Measurements from ENCODE around the gene CLRN2.
"Not testable (repeated sequence)": the region's sequence is repeated elsewhere in the genome, so short reads cannot be mapped to it uniquely, and the experiment has no call there.

The CLRN2 gene

DNA sequence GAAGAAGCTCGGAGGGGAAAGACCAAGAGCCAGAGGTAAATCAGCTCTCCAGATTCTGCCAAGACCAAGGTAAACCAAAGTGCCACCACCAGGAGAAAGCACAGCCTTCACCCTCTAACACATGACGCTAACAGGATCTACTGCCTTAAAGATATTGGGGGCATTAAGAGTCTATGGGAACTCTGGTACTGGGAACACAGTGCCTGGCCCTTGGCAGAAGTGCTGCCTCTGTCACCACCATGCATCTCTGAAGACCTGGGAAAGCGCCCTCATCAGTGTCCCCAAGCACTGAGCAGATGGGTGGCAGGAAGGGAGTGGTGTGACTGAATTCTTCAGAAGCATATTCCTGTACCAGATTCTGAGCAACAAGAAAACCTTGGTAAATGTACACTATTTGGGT, 4.4 kb upstream of the CLRN2 start:
- no peak for FAIRE-seq

DNA sequence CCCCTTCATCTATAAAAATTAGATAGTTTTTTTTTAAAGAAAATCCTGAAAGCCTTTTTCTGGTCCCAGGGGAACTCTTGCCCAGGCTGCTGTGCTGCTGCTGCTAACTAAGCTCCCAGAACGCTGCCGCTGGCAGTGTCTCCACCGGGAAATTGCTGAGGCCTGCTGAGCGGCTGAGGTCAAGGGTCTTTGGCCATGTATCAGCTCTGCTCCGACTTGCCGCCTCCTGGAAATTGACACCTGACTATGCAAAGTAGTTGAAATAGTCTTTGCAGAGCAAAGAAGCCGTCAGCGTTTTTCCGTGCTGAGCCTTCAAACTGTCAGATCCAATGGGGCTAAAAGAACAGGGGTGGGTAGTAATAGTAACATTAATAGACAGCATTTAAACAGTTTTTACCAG, 3.9 kb upstream of the CLRN2 start:
- FAIRE-seq: no peak

DNA sequence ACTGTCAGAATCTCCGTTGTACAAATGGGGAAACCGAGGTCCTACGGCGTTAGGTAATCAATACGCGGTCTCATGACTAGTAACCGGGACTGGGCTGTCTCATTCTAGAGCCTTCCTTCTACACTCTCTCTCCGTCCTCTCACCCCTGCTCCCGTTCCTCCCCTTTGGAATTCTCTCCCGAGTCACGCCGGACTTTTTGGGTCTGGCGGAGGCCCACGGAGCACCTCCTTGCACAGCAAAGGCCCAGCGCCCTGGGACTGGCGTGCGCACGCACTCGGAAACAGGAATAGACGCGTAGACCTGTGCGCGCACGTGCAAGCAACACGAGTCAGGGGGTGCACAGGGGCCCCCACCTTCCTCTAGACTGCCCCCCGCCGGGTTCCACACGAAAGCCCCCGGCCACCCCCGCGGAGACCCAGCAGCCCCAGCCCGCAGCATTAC, 3.4 kb upstream of the CLRN2 start:
- FAIRE-seq: no peak

DNA sequence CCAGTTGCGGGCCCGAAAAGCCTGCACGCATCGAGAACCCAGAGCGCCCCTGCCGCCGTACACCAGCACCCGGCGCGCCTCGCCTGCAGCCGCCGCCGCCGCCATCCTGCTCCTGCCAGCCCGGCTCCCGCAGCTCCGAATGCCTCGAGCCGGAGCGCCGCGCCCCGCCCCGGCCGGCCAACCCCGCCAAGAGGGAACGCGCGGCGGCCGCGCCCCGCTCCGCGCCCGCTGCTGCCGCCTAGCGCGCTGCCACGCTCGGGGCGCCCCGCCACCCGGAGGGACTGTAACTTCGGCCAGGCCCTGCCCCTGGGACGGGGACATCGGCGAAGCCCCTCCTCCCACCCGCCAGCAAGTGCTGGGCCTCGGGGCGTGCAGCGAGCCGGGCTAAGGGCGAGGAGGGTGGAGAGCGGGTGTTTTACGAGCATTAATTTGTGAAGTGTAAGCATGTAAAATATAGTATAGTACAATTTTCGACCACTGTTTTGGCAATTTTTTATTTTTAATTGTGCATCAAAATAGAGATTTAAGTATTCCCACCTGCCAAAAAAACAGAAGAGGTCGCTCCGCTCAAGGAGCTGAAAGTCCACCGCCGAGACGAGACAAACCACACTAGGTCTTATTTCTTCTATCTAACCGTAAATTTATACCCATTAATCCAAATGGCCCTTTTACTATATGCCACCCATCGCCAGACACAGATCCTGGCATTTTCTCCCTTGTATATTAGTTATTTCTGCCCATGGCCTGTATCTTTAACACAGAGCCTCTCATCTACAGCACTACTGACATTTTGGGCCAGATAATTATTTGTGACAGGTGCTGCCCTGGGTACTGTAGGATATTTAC, 2.8 kb upstream of the CLRN2 start, which contains the start of gene QDPR:
TSS of gene QDPR (minus strand) at position 141 of the 846 bp plus-strand sequence. CDS start at position 105, 36 bp downstream.
- no peak for FAIRE-seq

DNA sequence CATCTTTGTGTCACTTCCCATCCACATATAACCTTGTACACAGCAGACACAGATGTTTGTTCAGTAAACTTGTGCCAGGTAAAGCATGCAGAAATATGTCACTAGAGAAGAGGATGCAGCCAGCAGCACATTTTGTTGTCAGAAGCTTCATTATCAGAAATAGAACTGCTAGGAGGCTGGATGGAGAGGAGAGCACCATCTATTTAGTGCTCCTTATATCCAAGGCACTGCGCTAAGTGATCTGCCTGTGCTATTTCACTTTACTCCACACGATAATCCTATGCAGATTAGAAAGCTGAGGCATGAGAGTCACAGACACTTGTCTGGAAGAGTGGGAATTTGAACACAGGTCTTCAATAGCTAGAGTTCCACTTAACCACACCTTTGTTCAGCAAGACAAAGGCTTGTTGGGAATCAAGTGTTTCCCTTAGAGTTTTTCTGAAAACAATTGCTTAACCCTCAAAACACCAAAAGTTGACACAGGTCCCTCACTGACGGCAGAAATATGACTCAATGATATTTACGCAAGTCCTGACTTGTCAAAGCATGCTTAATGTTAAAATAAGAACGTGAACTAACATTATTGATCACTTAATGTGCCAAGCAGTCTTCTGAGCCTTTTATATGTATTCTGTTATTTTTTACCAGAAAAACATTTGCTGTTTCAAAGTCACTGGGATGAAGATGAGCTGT, 1.8 kb upstream of the CLRN2 start:
- no peak for FAIRE-seq

DNA sequence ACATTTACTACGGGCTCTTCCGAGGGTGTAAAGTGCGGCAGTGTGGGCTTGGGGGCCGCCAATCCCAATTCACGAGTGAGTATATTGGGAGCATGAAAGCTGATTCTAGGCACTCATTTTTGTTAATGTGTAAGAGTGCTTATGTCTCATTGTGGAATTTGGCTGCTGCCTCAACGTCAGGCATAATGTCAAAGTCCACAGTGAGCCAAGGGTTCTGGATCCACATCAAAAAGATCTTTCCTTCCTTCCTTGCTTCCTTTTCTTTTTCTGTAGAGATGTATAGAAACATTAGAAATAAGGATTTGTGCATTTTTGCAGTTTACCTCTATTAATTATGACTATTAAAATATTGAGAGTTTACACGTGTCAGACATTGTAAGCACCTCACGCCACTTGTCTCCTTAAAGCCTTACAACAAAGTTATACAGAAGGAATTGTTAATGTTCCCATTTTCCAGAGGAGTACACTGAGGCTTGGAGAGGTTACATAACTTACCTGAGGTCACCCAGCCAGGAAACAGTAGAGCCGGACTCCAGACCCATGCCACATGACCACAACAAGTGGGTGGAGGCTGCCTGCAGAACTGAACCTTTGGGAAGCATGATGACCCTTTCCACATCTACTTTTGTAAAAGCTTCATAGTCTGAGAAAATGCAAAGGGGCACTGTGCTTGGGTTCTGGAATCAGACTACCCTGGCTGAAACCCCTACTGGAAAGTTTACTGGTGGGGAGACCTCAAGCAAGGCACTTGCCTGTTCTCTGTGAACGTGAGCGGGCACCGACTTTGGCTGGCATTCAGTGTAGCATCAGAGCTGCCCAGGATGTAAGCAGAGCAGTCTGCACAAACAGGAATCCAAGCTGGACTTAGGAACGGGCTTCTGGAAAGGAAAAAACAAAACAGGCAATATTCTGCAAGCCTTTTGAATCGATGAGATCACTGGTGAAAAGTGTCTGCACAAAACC, 761 bp downstream of the CLRN2 start:
- FAIRE-seq: no peak

DNA sequence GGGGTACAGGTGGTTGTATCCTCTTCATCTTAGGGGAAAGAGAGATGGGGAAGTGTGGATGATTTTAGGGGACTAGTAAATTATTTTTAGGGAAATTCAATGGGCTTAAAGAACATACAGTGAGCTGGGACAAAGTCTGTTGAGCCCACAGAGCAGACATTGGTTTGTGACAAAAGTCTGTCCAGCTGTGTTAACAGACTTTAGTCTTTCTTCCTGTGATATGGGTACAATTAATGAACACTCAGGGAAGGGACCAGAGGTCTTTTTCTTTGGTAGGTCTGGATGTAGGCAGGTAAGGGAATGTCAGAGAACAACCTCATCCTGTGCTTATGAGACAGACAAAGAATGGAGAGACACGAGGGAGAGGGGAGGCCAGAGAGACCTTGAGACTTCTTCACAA, 2.0 kb downstream of the CLRN2 start:
- no peak for FAIRE-seq

DNA sequence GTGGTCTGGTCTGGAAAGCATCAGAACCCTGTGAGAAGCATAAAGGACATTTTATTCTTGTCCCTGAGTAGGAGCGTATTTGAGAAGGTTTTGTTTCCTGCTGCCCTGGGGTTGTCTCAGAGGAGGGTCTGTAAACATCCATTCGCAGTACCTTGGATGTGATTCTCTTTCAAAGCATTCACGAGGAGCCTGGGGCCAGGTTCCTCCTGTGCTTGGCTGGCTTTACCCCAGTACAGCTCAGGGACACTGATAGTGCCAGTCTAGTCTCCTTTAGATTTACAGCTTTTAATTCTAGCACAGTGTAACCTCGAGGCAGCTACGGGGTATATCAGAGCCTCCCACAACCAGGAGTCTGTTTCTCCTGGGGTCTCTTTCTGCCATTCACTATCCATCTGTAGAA, 2.7 kb downstream of the CLRN2 start:
- no peak for FAIRE-seq

DNA sequence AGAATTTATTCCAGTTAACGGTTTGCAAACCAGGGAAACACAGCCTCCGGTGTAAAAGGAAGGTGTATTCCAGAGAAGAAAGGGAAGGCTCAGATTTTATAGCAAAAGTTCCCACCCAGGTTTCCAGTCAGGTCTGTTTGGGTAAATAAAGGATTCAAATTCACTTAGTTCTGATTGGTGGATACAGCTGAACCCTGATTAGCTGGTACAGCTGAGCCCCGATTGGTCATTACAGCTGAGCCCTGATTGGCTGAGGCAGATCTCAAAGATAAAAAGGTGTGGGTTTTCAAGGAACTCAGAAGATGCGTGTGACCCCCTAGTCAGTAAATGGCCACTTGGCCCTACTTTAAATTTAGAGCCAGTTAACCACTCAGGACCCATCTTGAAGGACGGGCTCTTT, 6.6 kb downstream of the CLRN2 start:
- FAIRE-seq: no peak

DNA sequence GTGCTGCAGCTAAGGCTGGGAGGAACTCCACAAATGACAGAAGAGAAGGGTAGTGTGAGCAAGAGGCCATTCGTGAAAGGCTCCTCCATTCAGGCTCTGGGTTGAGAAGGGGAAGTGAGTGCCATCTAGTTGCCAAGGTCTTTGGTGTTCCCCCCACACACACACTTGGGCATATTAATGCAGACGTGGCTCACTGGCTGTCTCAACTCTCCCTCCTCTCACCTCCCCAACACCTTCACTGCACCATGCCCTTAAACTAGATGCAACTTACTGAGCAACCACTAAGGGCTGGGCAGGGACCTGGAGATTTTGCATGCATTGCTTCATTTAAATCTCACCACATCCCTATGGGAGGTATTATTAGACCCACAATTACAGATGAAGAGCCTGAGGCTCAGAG, 8.7 kb downstream of the CLRN2 start:
- no peak for FAIRE-seq

DNA sequence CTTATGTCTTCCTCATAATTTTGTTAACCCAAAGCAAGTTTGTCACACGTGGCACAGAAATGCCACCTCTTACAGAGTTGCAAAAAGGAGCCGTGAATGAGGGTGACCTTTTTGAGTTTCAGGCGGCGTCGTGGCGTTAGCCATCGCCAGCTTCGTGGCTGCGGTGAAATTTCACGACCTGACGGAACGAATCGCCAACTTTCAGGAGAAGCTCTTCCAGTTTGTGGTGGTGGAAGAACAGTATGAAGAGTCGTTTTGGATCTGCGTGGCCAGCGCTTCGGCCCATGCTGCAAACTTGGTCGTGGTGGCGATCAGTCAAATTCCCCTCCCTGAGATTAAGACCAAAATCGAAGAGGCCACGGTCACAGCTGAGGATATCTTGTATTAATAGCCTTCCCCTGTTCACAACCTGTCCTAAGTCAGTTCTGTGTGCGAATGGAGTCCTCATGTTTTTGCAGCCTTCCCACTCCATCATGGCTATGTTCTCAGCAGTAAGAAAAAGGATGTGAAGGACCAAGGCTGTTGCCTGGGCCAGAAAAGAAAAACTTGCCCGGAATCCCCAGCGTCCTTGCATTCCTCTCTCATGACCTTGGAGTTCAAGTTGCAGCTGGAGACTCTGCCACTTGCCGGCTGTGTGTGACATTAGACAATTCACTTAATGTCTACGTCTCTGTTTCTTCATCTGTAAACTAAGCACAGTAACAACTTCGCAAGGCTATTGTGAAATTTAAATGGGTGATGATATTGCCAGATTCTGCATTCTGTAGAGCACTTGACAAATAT, 11.9 kb downstream of the CLRN2 start:
- FAIRE-seq: no peak

DNA sequence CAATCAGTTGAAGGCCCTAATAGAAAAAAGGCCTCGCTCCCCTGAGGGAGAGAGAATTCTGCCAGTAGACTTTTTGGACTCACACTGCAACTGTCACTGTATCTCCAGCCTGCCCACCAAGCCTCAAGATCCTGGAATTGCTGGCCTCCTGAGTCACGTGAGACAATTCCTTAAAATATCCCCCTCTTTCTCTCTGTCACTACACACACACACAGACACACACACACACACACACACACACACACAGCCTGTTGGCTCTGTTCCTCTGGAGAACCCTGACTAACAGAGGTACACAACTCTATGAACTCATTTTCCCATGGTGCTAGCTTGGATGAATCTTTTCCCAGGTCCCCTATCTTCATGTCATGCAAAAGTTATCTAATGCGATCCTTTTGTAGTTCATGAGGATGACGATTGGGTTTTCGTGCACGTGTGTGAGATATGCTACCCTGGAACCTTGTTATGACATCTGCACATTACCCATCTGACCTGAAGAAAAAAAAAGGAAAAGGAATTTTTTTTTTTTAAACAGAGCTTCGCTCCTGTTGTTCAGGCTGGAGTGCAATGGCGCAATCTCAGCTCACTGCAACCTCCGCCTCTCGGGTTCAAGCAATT, 13.7 kb downstream of the CLRN2 start:
- no peak for FAIRE-seq

DNA sequence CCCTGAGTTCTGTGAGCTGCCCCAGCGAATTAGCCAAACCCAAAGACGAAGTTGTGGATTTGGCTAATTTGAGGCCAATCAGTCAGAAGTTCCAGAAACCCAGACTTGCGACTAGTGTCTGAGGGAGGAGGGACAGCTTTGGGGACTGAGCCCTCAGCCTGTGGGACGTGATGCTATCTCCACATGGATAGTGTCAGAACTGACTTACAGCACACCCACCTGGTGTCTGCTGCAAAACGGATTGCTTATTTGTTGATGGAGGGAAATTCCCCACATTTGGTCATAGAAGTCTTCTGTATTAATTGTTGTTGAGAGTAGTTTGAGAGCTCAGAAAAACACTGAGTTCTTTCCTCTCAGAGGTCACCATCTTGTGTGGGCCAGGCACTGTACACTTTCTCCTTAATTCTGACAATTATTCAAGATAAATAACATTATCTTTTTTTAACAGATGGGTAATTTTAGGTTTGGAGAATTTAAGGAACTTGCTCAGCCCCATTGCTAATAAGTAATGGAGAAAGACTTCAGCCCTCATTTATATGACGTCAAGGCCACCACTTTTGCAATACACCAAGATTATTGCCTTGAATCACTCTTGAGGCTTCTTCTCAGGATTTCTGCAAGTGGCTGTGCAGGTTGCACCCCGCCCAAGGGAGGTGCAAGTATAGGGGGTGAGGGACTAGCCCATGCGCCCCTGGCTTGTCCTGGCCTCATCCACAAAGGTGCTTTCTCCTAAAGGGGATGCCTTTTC, 16.7 kb downstream of the CLRN2 start:
- no peak for FAIRE-seq

DNA sequence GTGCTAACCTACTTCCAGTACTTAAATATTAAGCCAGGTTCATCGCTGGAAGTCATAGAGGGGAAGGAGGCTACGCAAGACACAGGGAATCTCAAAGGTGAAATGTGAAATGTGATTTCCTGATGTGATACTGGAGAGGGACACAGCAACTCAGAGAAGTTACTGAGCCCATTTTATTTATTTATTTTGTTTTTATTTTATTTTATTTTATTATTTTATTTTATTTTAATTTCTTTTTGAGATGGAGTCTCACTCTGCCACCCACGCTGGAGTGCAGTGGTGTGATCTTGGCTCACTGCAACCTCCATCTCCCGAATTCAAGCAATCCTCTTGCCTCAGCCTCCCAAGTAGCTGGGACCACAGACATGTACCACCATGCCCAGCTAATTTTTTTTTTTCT, 19.7 kb downstream of the CLRN2 start:
- no peak for FAIRE-seq

DNA sequence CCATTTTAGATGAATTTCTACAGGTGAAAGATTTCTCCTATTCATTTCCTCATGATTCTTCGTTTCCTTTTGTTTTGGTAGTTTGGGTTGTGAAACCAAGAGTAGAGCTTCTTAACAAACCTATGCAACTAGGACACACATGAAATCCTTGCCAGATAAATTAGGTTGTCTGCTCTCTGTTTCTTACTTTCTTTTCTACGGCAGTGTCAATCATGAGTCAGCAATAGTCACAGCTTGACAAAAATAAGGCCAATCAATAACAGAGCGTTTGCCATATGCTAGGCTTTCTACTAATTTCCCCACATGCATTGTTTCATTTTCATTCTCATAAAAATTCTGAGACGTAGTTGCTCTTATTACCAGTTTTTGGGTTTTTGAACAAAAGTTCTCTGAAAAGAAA, 20.3 kb downstream of the CLRN2 start:
- FAIRE-seq: no peak

DNA sequence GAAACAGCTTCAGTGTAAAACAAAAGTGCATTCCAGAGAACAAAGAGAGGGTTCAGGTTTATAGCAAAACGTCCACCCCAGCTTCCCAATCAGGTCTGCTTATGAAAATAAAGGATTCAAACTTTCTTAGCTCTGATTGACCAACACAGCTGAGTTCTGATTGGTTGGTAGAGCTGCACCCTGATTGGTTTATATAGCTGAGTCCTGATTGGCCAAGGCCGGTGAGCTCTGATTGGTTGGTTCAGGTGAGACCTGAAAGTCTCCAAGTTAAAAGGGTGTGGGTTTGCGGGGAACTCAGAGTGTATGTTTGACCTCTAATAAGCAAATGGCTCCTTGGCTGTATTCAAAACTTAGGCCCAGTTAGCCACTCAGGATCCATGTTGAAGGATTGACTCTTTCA, 20.9 kb downstream of the CLRN2 start:
- FAIRE-seq: no peak

DNA sequence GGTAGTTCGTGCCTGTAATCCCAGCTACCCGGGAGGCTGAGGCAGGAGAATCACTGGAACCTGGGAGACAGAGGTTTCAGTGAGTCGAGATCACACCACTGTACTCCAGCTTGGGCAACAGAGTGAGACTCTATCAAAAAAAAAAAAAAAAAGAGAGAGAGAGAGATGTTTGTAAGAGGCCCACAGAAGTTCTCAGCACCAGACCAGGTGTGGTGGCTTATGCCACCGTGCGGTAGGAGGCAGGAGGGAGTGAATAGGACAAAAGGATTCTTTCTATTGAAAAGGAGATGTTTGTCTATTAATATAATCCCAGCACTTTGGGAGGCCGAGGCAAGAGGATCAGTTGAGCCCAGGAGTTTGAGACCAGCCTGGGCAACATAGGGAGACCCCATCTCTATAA, 22.1 kb downstream of the CLRN2 start:
- not testable (repeated sequence) for FAIRE-seq

DNA sequence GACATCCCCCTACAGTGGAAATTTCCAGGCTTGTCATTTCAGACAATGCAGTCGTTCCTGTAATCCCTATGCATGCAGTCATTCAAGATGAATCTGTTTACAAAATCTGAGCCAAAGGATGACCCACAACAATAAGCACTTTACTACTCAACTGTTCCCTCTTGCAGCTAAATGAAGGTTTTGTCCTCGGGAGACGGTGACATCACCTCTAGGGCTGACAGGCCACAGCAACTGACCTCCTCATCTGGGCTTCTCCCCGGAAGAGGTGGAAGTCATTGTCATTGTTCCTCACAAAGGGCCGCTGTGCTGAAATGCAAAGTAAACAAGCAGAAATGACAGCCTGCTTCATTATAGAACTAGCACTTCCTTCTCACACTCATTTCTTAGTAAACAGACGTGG, 29.2 kb downstream of the CLRN2 start:
- no peak for FAIRE-seq

DNA sequence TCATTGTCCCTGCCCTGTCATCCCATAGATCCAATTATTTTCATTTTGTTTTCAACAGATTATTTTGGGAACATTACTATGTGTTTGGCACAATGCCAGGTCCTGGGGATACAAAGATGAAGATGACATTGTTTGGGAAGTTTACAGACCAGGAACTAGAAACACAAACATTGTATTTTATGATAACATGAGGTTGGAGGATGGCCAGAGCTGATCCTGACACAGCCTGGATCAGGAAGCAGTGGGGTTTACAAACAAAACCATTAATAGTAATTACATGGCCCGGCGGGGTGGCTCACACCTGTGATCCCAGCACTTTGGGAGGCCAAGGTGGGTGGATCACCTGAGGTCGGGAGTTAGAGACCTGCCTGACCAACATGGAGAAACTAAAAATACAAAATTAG, 29.9 kb downstream of the CLRN2 start:
- FAIRE-seq: no peak

DNA sequence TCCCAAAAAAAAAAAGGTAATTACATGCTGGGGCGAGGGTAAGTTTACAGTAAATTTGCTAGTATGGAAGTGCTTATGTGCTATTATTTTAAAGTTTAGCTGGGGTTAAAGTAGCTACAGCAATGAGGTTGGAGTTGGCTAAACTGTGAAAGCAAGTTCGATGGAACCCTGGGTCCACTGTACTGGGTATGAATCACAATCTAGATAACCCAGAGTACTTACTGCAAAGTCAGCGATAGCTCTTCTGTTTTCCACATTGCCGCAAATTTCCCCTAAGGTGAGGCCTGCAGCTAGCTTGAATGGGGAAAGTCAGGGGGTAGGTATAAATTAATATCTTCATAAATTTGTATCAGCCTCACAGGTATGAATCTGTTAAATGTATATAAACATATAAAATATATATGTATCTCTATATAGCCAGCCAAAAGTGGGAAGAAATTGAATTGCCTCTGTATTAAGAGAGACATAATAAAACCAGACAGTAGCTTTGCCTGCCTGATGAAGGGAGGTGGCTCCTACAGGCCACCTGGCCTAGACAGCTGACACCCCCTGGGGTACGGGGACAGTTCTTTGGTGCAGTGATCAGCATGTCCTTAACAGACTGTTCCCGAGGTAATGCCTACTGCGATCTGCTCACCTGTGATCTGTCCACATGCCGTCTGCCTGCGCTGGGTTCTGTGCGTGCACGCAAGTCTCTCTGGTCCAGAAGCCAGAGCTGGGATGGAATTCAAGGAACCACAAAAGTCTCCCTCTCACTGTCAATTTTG, 30.6 kb downstream of the CLRN2 start:
- FAIRE-seq: no peak

All from colon (tissue), 2 donors.